SU-DHL-6 (cell line): ENCODE data around the gene FEM1A.

ENCODE experiments used
- EZH2phosphoT487 ChIP-seq: fragments of 200-600 bp; sonication (generic), shearing (Covaris generic); conservative IDR thresholded peaks from 2 replicates; pipeline ENCODE4 v1.6.1; 2018; ENCODE audit warnings: mild to moderate bottlenecking, antibody characterized with exemption, low read length, moderate library complexity, mixed read lengths
- TF ChIP-seq, protein P1 (sequence below): fragments of 200-600 bp; sonication (generic); IDR thresholded peaks from one replicate; pipeline ENCODE4 v1.5.1; 2017; ENCODE audit warnings: antibody characterized with exemption, mild to moderate bottlenecking, low read length, moderate library complexity; ENCODE audit not compliant: insufficient read depth, poor library complexity, severe bottlenecking

DNA sequence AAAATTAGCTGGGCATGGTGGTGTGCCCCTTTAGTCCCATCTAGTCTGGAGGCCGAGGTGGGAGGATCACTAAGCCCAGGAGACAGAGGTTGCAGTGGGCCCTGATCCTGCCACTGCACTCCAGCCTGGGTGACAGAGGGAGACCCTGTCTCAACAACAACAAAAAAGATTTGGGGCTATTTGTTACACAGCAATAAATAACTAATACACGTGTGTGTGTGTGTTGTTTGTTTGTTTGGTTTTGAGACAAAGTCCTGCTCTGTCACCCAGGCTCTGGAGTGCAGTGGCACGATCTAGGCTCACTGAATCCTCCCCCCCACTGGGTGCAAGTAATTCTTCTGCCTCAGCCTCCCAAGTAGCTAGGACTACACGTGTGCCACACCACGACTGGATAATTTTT, 32.9 kb upstream of the FEM1A start:
- TF ChIP-seq, protein P1, sequence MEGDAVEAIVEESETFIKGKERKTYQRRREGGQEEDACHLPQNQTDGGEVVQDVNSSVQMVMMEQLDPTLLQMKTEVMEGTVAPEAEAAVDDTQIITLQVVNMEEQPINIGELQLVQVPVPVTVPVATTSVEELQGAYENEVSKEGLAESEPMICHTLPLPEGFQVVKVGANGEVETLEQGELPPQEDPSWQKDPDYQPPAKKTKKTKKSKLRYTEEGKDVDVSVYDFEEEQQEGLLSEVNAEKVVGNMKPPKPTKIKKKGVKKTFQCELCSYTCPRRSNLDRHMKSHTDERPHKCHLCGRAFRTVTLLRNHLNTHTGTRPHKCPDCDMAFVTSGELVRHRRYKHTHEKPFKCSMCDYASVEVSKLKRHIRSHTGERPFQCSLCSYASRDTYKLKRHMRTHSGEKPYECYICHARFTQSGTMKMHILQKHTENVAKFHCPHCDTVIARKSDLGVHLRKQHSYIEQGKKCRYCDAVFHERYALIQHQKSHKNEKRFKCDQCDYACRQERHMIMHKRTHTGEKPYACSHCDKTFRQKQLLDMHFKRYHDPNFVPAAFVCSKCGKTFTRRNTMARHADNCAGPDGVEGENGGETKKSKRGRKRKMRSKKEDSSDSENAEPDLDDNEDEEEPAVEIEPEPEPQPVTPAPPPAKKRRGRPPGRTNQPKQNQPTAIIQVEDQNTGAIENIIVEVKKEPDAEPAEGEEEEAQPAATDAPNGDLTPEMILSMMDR = no peak
- TF ChIP-seq EZH2phosphoT487 = no peak
